Activated naive CD8-positive, alpha-beta T cell treated with anti-CD3 and anti-CD28 coated beads for 36 hours (primary cell): ENCODE results near the gene ITPR3. TPM values are rescaled to one million over a fixed set of nuclear protein-coding genes. Genes with fewer than 3 reads are reported as not detected.

Source experiments
- DNase-seq: peaks from one replicate; pipeline ENCODE4 v3.0.0; 2021
- H3K27ac Mint-ChIP-seq: one replicate; pipeline ENCODE4 v1.8.0; 2022; ENCODE audit warnings: mild to moderate bottlenecking, moderate library complexity, mixed read lengths
- H3K27me3 Mint-ChIP-seq: one replicate; pipeline ENCODE4 v1.8.0; 2022; ENCODE audit warnings: mild to moderate bottlenecking, mixed read lengths
- H3K36me3 Mint-ChIP-seq: one replicate; pipeline ENCODE4 v1.8.0; 2021; ENCODE audit warnings: mild to moderate bottlenecking, mixed read lengths
- H3K4me1 Mint-ChIP-seq: one replicate; pipeline ENCODE4 v1.8.0; 2021; ENCODE audit warnings: mixed read lengths
- H3K4me3 Mint-ChIP-seq: one replicate; pipeline ENCODE4 v1.8.0; 2022; ENCODE audit warnings: mild to moderate bottlenecking, moderate library complexity, mixed read lengths
- H3K9me3 Mint-ChIP-seq: one replicate; pipeline ENCODE4 v1.8.0; 2022; ENCODE audit warnings: mixed read lengths
- total RNA-seq, 2 experiments: library from RNA; stranded (reverse); gene quantifications; one replicate each; pipeline ENCODE4 v1.2.3, GENCODE V29; 2021

The ITPR3 gene
- total RNA-seq, 2 experiments from 2014 or later: 35.5 to 36.6 TPM

GRCh38 chr6:33732817-33733708 is 111.9 kb downstream of the ITPR3 start:
- H3K4me3 Mint-ChIP-seq: no peak overlapping the region
- H3K36me3 Mint-ChIP-seq: no peaks in the 10 kb centered on the region
- no peak for DNase-seq
- no peaks in the 10 kb centered on the region for H3K27me3 Mint-ChIP-seq
- H3K4me1 Mint-ChIP-seq: no peaks in the 10 kb centered on the region
- no peak overlapping the region for H3K27ac Mint-ChIP-seq
- H3K9me3 Mint-ChIP-seq: no peaks in the 10 kb centered on the region

DNA sequence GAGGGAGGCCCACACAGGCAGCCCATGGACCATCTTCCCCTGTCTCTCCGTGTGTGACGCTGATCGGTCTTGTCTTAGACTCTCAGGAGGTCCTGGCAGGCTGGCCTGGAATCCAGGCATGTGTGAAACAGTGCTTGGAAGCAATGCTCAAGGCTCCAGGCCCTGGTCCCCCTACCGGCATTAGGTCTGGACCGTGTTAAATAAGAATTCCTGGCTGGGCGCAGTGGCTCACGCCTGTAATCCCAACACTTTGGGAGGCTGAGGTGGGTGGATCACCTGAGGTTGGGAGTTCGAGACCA is 112.5 kb downstream of the ITPR3 start:
- Mint-ChIP-seq H3K27ac (no peak overlapping the region), H3K4me3 (no peak overlapping the region), H3K4me1 (no peaks in the 10 kb centered on the region), H3K27me3 (no peaks in the 10 kb centered on the region), H3K36me3 (no peaks in the 10 kb centered on the region), H3K9me3 (no peaks in the 10 kb centered on the region)
- no peak for DNase-seq

DNA sequence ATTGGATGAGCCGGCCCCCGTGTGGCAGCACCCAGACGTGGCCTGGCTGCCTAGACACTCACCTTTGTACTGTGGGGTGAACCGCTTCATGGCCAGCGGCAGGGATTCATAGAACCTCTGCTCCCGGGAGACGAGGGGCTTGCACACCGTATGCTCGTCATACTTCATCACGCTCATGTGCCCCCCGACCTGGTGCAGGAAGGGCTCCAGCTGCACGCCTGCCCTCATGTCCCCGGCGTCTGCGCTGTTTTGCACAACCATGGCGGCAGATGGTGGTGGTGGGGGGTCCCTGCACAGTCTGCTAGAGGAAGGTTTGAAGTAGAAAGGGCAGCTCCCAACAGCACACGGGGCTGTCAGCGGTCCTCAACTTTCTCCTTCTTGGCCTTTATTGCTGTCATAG is 114.1 kb downstream of the ITPR3 start:
- Mint-ChIP-seq H3K27ac (no peak overlapping the region), H3K4me3 (no peak overlapping the region), H3K27me3 (no peaks in the 10 kb centered on the region), H3K36me3 (no peaks in the 10 kb centered on the region), H3K9me3 (no peaks in the 10 kb centered on the region), H3K4me1 (no peaks in the 10 kb centered on the region)
- DNase-seq: no peak

DNA sequence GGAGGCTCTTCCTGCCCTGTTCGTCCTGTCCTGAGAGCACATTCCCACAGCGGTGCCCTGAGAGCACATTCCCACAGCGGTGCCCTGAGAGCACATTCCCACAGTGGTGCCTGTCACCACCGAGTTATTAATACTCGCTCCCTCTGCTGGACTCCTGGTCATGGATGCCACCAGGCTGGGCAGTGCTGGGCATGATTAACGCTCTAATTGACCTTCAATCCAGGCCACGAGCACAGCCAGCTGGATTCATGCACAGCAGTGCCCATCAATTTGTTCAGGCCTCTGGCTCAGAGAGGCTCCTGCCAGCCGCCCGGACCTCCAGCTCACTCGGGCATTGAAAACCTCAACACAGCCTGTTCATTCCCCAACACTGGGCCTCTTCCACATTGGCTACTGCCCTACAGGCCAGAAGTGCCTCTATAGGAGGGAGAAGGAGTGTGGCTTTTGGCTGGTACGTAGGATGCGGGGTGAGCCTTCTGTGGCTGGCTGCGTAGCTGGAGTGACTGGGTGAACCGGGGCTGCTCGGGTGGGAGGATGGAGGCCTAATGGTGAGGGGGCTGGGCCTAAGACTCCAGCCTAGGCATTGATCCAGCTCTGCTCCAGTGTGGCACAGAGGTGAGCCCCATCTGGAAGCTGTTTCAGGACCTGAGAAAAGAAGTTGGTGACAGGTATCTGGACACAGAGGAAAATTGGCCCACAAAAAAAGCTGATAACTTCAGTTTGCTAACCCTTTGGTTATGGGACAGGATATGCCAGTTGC is 116.3 kb downstream of the ITPR3 start:
- no peaks in the 10 kb centered on the region for H3K9me3 Mint-ChIP-seq
- H3K27ac Mint-ChIP-seq: no peak overlapping the region
- H3K4me3 Mint-ChIP-seq: no peak overlapping the region
- H3K4me1 Mint-ChIP-seq: no peaks in the 10 kb centered on the region
- no peaks in the 10 kb centered on the region for H3K36me3 Mint-ChIP-seq
- DNase-seq: no peak
- H3K27me3 Mint-ChIP-seq: no peaks in the 10 kb centered on the region

DNA sequence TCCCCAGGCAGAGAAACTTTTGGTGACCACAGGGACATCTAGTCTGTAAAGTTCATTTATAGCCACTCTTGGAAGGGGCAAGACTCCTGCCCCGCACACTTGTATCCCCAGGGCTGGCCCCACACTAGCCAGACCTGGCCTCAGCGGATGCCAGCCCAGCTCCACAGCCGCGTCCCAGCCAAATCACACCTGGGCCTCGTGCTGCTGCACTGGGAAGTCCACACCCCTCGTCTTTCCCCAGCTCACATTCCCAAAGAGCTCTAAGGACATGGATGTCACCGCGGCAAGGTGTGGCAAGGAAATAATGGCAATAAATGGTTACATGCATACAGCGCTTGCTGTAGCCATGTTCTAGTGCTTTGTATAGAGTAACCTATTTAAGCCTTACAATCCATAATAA is 117.0 kb downstream of the ITPR3 start:
- Mint-ChIP-seq H3K9me3 (no peaks in the 10 kb centered on the region), H3K4me3 (no peak overlapping the region), H3K27ac (no peak overlapping the region), H3K27me3 (peaks cover 5% of the 10 kb centered on the region), H3K36me3 (no peaks in the 10 kb centered on the region), H3K4me1 (no peaks in the 10 kb centered on the region)
- no peak for DNase-seq

DNA sequence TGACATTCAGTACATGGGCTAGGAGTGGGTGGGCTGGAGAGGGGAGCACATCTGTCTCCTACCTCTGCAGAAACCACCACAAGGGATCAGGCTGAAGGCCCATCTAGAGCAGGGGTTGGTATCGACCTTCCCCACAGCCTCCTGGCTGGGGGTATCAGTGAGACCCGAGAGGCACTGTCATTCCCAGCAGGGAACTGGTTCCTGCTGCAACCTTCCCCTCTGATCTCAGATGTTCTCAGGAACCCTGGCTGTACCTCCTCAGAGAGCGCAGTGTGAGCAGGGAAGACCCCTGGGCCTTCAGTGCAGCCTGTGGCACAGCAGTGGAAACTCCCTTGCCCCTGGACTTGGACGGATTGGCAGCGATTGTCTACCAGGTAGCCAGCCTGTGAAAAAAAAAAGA is 117.8 kb downstream of the ITPR3 start:
- Mint-ChIP-seq H3K9me3 (no peaks in the 10 kb centered on the region), H3K36me3 (no peaks in the 10 kb centered on the region), H3K4me1 (no peaks in the 10 kb centered on the region), H3K27ac (no peak overlapping the region), H3K27me3 (peaks cover 5% of the 10 kb centered on the region), H3K4me3 (no peak overlapping the region)
- no peak for DNase-seq

DNA sequence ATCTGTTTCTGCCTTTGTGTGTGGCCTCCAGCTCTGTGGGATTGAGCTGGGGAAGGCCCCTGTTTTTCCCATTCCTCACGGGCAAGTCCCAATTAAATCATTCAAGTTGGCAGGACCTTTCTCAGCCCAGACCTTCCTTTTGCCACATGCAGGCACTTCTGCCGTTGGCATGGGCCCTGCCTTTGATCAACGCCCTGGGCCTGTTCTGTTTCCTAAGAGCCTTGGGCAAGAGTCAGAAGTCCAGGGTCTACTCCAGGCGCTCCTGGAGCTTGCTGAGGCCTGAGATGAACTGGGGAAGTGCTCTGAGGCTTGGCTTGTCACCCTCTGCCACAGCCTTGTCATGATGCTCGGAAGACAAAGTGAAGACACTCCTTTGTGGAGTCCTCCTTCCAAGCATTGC is 118.4 kb downstream of the ITPR3 start:
- DNase-seq: no peak
- Mint-ChIP-seq H3K9me3 (no peaks in the 10 kb centered on the region), H3K4me3 (no peak overlapping the region), H3K27me3 (peaks cover 10% of the 10 kb centered on the region), H3K36me3 (no peaks in the 10 kb centered on the region), H3K27ac (no peak overlapping the region), H3K4me1 (no peaks in the 10 kb centered on the region)

GRCh38 chr6:33740204-33740608 is 119.1 kb downstream of the ITPR3 start:
- Mint-ChIP-seq H3K27ac (no peak overlapping the region), H3K4me1 (no peaks in the 10 kb centered on the region), H3K36me3 (no peaks in the 10 kb centered on the region), H3K27me3 (peaks cover 10% of the 10 kb centered on the region), H3K4me3 (no peak overlapping the region), H3K9me3 (no peaks in the 10 kb centered on the region)
- DNase-seq: no peak

DNA sequence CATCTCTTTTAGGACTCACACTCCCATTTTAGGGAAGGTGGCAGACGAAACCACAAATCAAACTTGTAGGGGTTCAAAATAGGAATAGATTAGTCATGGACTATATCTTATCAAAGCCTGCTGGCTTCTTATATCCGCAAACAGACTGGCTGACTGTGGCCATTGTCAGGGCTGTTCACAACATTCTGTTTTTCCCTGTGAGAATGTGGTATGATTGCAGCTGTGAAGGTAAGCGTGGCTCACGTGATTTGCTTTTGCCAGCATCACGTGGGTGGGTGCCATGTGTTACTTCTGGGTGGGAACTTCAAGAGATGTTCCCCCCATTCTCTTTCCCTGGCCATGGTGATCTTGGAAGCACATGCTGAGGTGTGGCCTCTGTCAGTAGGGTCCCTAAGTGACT is 119.7 kb downstream of the ITPR3 start:
- Mint-ChIP-seq H3K36me3 (no peaks in the 10 kb centered on the region), H3K4me1 (no peaks in the 10 kb centered on the region), H3K4me3 (no peak overlapping the region), H3K27ac (no peak overlapping the region), H3K9me3 (no peaks in the 10 kb centered on the region), H3K27me3 (peaks cover 10% of the 10 kb centered on the region)
- DNase-seq: no peak

- Mint-ChIP-seq H3K4me1 (no peaks in the 10 kb centered on the region), H3K9me3 (no peaks in the 10 kb centered on the region), H3K27me3 (peaks cover 10% of the 10 kb centered on the region), H3K36me3 (no peaks in the 10 kb centered on the region), H3K27ac (no peak overlapping the region), H3K4me3 (no peak overlapping the region)
- DNase-seq: no peak
Observed at GRCh38 chr6:33742092-33742491, 121.0 kb downstream of the ITPR3 start.

DNA sequence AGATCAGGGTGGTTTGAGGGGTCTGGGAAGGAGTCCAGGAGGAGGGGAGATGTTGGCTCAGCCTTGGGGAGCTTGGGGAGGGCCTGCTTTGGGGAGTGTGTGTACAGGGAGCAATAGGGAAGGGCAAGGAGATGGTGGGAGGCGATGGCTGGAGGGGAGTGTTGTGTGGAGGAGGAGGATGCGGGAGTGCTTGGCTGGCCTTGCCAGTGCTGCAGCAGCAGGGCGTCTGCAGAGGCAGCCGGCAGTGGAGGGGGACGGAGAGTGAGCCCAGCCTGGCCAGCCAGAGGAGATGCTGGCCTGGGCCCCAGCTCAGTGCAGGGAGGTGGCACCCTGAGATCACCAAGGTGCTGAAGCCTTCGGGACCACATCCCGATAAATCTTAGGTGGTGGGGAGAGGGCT is 121.7 kb downstream of the ITPR3 start:
- H3K4me1 Mint-ChIP-seq: no peaks in the 10 kb centered on the region
- H3K4me3 Mint-ChIP-seq: no peak overlapping the region
- H3K27me3 Mint-ChIP-seq: peaks cover 10% of the 10 kb centered on the region
- H3K36me3 Mint-ChIP-seq: no peaks in the 10 kb centered on the region
- no peaks in the 10 kb centered on the region for H3K9me3 Mint-ChIP-seq
- no peak overlapping the region for H3K27ac Mint-ChIP-seq
- DNase-seq: no peak

GRCh38 chr6:33744001-33744848 is 123.1 kb downstream of the ITPR3 start:
- DNase-seq: peak; percentile 64
- Mint-ChIP-seq H3K27me3 (peaks cover 10% of the 10 kb centered on the region), H3K9me3 (no peaks in the 10 kb centered on the region), H3K4me1 (no peaks in the 10 kb centered on the region), H3K27ac (no peak overlapping the region), H3K36me3 (no peaks in the 10 kb centered on the region), H3K4me3 (no peak overlapping the region)

GRCh38 chr6:33744895-33745546 is 123.9 kb downstream of the ITPR3 start:
- no peak for DNase-seq
- Mint-ChIP-seq H3K27ac (no peak overlapping the region), H3K36me3 (no peaks in the 10 kb centered on the region), H3K4me1 (no peaks in the 10 kb centered on the region), H3K4me3 (no peak overlapping the region), H3K27me3 (peaks cover 10% of the 10 kb centered on the region), H3K9me3 (no peaks in the 10 kb centered on the region)

GRCh38 chr6:33745548-33745947 is 124.4 kb downstream of the ITPR3 start:
- Mint-ChIP-seq H3K4me3 (no peak overlapping the region), H3K9me3 (no peaks in the 10 kb centered on the region), H3K27me3 (peaks cover 10% of the 10 kb centered on the region), H3K4me1 (no peaks in the 10 kb centered on the region), H3K27ac (no peak overlapping the region), H3K36me3 (no peaks in the 10 kb centered on the region)
- no peak for DNase-seq
